K562 (cell line): Measurements from ENCODE around the gene TBC1D1. TPM values are rescaled to one million over a fixed set of nuclear protein-coding genes. Genes with fewer than 3 reads are reported as not detected.

Source experiments
- ATAC-seq: fragments of 200-7000 bp; cut with Tn5 transposase; 3 replicates; pipeline ENCODE4 v1.9.1; 2020; ENCODE audit warnings: moderate library complexity
- BruUV-seq: library from RNA; stranded (reverse); fragments of 400-500 nt; replicated peaks from 2 replicates; lab custom pipeline; 2021; lab: Mats Ljungman, UMichigan
- CTCF ChIA-PET: fragments of 300-600 bp; formaldehyde crosslinking; extraction: SDS; loops from one replicate; lab custom pipeline; 2021; ENCODE audit warnings: low intra/inter-chr PET ratio; lab: Yijun Ruan, JAX
- POLR2A ChIA-PET: fragments of 300-600, 350-650 bp; sonication (Branson Sonifier 250); formaldehyde crosslinking; extraction: SDS; loops from one replicate; lab custom pipeline; 2021; ENCODE audit warnings: antibody characterized with exemption, inconsistent platforms; lab: Yijun Ruan, JAX
- DNase-seq, 4 experiments: peaks; one replicate each; pipeline versions ENCODE4 v3.0.0 to v3.0.0-alpha.2; 2011 to 2018; ENCODE audit warnings: low spot score in 3 of 4, mixed read lengths in 3 of 4; ENCODE audit errors: extremely low read depth in 1 of 4
- FAIRE-seq: peaks from 2 replicates; lab custom pipeline; 2011; peaks lifted over from hg19 to GRCh38; lab: Jason Lieb, UNC
- H2AFZ ChIP-seq: 2 replicates; pipeline ENCODE4 v1.6.0; 2011; ENCODE audit warnings: low read depth, low read length, control low read depth, inconsistent platforms
- H3K27ac ChIP-seq: fragments of 200-600 bp; 3 replicates; pipeline ENCODE4 v1.8.0; 2011; ENCODE audit warnings: low read depth, mild to moderate bottlenecking, control low read depth, inconsistent platforms, low read length, moderate library complexity, mixed read lengths; ENCODE audit errors: extremely low read depth
- H3K27me3 ChIP-seq, 2 experiments: fragments of 300-600 bp in 1 of 2; 2 replicates in 1 of 2; 3 replicates in 1 of 2; pipeline versions ENCODE4 v1.6.0 to v1.8.0; 2011; ENCODE audit warnings: inconsistent platforms in 2 of 2, low read length in 2 of 2, mild to moderate bottlenecking in 1 of 2, mixed read lengths in 1 of 2, moderate library complexity in 1 of 2; ENCODE audit not compliant: control insufficient read depth in 2 of 2, insufficient read depth in 2 of 2
- H3K36me3 ChIP-seq: fragments of 300-600 bp; 3 replicates; pipeline ENCODE4 v1.8.0; 2011; ENCODE audit warnings: mild to moderate bottlenecking, low read length, inconsistent platforms; ENCODE audit not compliant: control insufficient read depth, insufficient read depth
- H3K4me1 ChIP-seq, 2 experiments: fragments of 200-600 bp in 1 of 2; replicated peaks in 1 of 2; 2 replicates in 1 of 2; 3 replicates in 1 of 2; pipeline versions ENCODE4 v1.5.1 to v1.8.0; 2011; ENCODE audit warnings: inconsistent platforms in 2 of 2, low read length in 2 of 2, mild to moderate bottlenecking in 1 of 2, mixed read lengths in 1 of 2, moderate library complexity in 1 of 2; ENCODE audit not compliant: control insufficient read depth in 2 of 2, insufficient read depth in 2 of 2
- H3K4me2 ChIP-seq: 2 replicates; pipeline ENCODE4 v1.6.1; 2011; ENCODE audit warnings: low read length, control low read depth, inconsistent platforms, mixed read lengths; ENCODE audit not compliant: insufficient read depth
- H3K4me3 ChIP-seq: fragments of 200-600 bp; sonication (generic), shearing (Covaris generic); 2 replicates; pipeline ENCODE4 v1.5.1; 2016; ENCODE audit warnings: control low read depth, inconsistent platforms
- H3K79me2 ChIP-seq: fragments of 200-600 bp; 3 replicates; pipeline ENCODE4 v1.8.0; 2011; ENCODE audit warnings: low read length, inconsistent platforms; ENCODE audit not compliant: control insufficient read depth, insufficient read depth
- H3K9ac ChIP-seq, 2 experiments: 2 replicates each; pipeline versions ENCODE4 v1.6.0 to v1.6.1; 2011; ENCODE audit warnings: low read depth in 2 of 2, low read length in 2 of 2, control low read depth in 1 of 2, inconsistent platforms in 1 of 2, mild to moderate bottlenecking in 1 of 2, mixed read lengths in 1 of 2; ENCODE audit not compliant: insufficient read depth in 1 of 2
- H3K9me1 ChIP-seq: one replicate; pipeline ENCODE4 v1.6.0; 2011; ENCODE audit warnings: inconsistent platforms, mild to moderate bottlenecking, low read length, moderate library complexity; ENCODE audit not compliant: control insufficient read depth, insufficient read depth
- H3K9me3 ChIP-seq: replicated peaks from 2 replicates; pipeline ENCODE4 v1.5.1; 2011; ENCODE audit warnings: low read depth, low read length, inconsistent platforms; ENCODE audit not compliant: control insufficient read depth, insufficient read depth
- H4K20me1 ChIP-seq: replicated peaks from 2 replicates; pipeline ENCODE4 v1.6.1; 2011; ENCODE audit warnings: low read length, inconsistent platforms, mixed read lengths; ENCODE audit not compliant: control insufficient read depth, insufficient read depth
- CBFA2T2 ChIP-seq: fragments of 450-650 bp; conservative IDR thresholded peaks from 2 replicates; pipeline ENCODE4 v1.6.1; 2017; ENCODE audit warnings: mild to moderate bottlenecking
- CBFA2T3 ChIP-seq: fragments of 450-650 bp; IDR thresholded peaks from 2 replicates; pipeline ENCODE4 v1.6.1; 2017
- EP300 ChIP-seq: IDR thresholded peaks from 2 replicates; pipeline ENCODE4 v1.6.1; 2012; ENCODE audit warnings: low read length, improper control_type of control experiment
- FOXK2 ChIP-seq, 2 experiments: fragments of 450-650 bp; IDR thresholded peaks in 1 of 2; conservative IDR thresholded peaks in 1 of 2; 2 replicates each; pipeline ENCODE4 v1.6.1; 2016; ENCODE audit warnings: low read depth in 2 of 2, mild to moderate bottlenecking in 1 of 2
- GATA2 ChIP-seq: sonication (generic); formaldehyde crosslinking; IDR thresholded peaks from 2 replicates; pipeline ENCODE4 v1.4.0; 2020; ENCODE audit warnings: mild to moderate bottlenecking, missing genetic modification reagents
- JUNB ChIP-seq: fragments of 450-650 bp; formaldehyde crosslinking; conservative IDR thresholded peaks from 2 replicates; pipeline ENCODE4 v1.4.0; 2020; ENCODE audit warnings: mild to moderate bottlenecking
- MCM2 ChIP-seq: fragments of 450-650 bp; IDR thresholded peaks from 2 replicates; pipeline ENCODE4 v1.6.1; 2017; ENCODE audit warnings: low read depth, mild to moderate bottlenecking
- MTA1 ChIP-seq: fragments of 450-650 bp; IDR thresholded peaks from 2 replicates; pipeline ENCODE4 v1.6.1; 2017; ENCODE audit warnings: borderline replicate concordance
- NCOA6 ChIP-seq: fragments of 450-650 bp; IDR thresholded peaks from 2 replicates; pipeline ENCODE4 v1.6.1; 2017; ENCODE audit warnings: mild to moderate bottlenecking
- NCOR1 ChIP-seq: fragments of 450-650 bp; IDR thresholded peaks from 2 replicates; pipeline ENCODE4 v1.6.1; 2016; ENCODE audit warnings: mild to moderate bottlenecking, moderate library complexity
- OTX1 ChIP-seq: fragments of 450-650 bp; formaldehyde crosslinking; IDR thresholded peaks from 2 replicates; pipeline ENCODE4 v1.4.0; 2022; ENCODE audit warnings: mild to moderate bottlenecking
- PHB ChIP-seq: fragments of 250-450 bp; sonication (Bioruptor Pico); IDR thresholded peaks from 2 replicates; pipeline ENCODE4 v1.5.0; 2021
- POLR2G ChIP-seq: fragments of 200-400 bp; formaldehyde crosslinking; IDR thresholded peaks from 2 replicates; pipeline ENCODE4 v1.6.1; 2017; ENCODE audit warnings: low read depth, mild to moderate bottlenecking, antibody characterized with exemption, low read length, moderate library complexity
- PTRF ChIP-seq: fragments of 450-650 bp; IDR thresholded peaks from 2 replicates; pipeline ENCODE4 v1.6.1; 2016; ENCODE audit warnings: mild to moderate bottlenecking, missing genetic modification characterization, missing compliant biosample characterization
- RFX5 ChIP-seq: IDR thresholded peaks from 2 replicates; pipeline ENCODE4 v1.6.1; 2011; ENCODE audit warnings: low read depth, mild to moderate bottlenecking, improper control_type of control experiment, low read length
- ZNF239 ChIP-seq: fragments of 250-450 bp; sonication (Bioruptor Pico); IDR thresholded peaks from 2 replicates; pipeline ENCODE4 v1.4.0; 2020; ENCODE audit warnings: mild to moderate bottlenecking
- WGBS: fragments of 100-300 bp; shearing (Covaris generic); methylation state at CpG from one replicate; pipeline ENCODE4 v1.1.6; 2016; ENCODE audit warnings: low coverage, mixed read lengths; ENCODE audit not compliant: insufficient coverage; ENCODE audit errors: missing lambda C conversion rate; 5-methylcytosine and 5-hydroxymethylcytosine counted together
- in situ Hi-C: fragments of 300-500 bp; cut with MboI; formaldehyde crosslinking; loops from 4 replicates; pipeline ENCODE4 v1.15.0; 2018; ENCODE audit warnings: inconsistent platforms, mixed read lengths
- intact Hi-C: fragments of 100-400 bp; cut with micrococcal nuclease; formaldehyde crosslinking; loops from 2 replicates; pipeline ENCODE4 v1.14.2; 2022
- polyA plus RNA-seq, 8 experiments: library from polyadenylated mRNA; depleted of rRNA in 4 of 8; stranded (reverse) in 5 of 8; unstranded in 3 of 8; fragments of >200 nt; fragmentation: Nextera tagmentation in 2 of 8; fragmentation: Illumina TruSeq in 1 of 8; extraction: Ambion mirVana in 2 of 8; extraction: Trizol in 1 of 8; gene quantifications; 2 replicates each; pipeline versions ENCODE4 v1.2.1 to v1.2.3, GENCODE V29; 2011 to 2014; ENCODE audit warnings: inconsistent platforms in 1 of 8, missing spikeins in 1 of 8
- total RNA-seq, 7 experiments: library from RNA; depleted of rRNA in 6 of 7; stranded (reverse); fragments of >200 nt in 6 of 7; fragmentation: Illumina TruSeq in 2 of 7; extraction: Trizol in 2 of 7; gene quantifications; 2 replicates each; pipeline versions ENCODE4 v1.2.1 to v1.2.3, GENCODE V29; 2011 to 2021; ENCODE audit warnings: low replicate concordance in 1 of 7
- TF ChIP-seq, protein P1 (sequence below): fragments of 450-650 bp; formaldehyde crosslinking; IDR thresholded peaks from 2 replicates; pipeline ENCODE4 v1.4.0; 2022; ENCODE audit warnings: missing genetic modification characterization
- TF ChIP-seq, protein P2 (sequence below): fragments of 450-650 bp; formaldehyde crosslinking; IDR thresholded peaks from 2 replicates; pipeline ENCODE4 v1.4.0; 2020; ENCODE audit warnings: mild to moderate bottlenecking, moderate library complexity
- TF ChIP-seq, protein P3 (sequence below): fragments of 250-450 bp; sonication (Bioruptor Pico); IDR thresholded peaks from 2 replicates; pipeline ENCODE4 v1.8.0; 2022; ENCODE audit warnings: moderate library complexity, mild to moderate bottlenecking, inconsistent platforms
- TF ChIP-seq, protein P4 (sequence below), 2 experiments: IDR thresholded peaks; 2 replicates each; pipeline ENCODE4 v1.6.1; 2012; ENCODE audit warnings: improper control_type of control experiment in 2 of 2, low read depth in 2 of 2, low read length in 2 of 2, borderline replicate concordance in 1 of 2

TBC1D1 gene
- total and polyA plus RNA-seq, 9 of the 15 experiments (the other 6 are each of a cell fraction or from before 2014, with no cell fraction given), result 0.59 to 14.2 (median 8.8) TPM

DNA sequence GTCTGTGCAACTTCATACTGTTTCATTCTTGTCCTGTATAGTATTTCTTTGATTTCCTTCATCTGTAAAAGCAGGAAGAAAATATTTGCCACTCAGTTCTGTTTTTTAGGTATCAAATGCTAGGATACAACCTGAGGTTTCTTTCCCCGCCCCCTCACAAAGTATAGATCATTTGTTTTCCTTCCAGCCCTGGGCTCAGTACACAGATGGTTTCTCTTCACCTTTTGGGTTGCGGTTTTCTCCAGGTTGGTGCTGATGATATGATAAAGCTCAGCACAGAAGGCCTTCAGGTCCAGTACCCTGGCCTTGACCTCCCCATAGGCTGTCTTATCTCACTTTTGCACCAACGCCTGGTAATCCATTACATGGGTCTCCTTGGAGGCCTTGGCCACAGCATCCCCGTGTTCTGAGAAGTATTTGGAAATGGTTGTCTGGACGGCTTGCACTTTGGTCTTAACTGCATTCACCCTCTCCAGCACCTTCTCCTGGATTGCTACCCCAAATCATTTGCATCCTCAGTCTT is 104.5 kb downstream of the TBC1D1 start:
- peak in 2 of 4 experiments; percentile 41 to 66 for DNase-seq
- Histone ChIP-seq H3K9me1 (no peaks in the 10 kb centered on the region), H3K9me3 (no peaks in the 10 kb centered on the region), H3K27ac (no peak overlapping the region), H4K20me1 (peaks cover 6% of the 10 kb centered on the region; the same call in 1 of the 2 replicates), H3K4me1 (peaks cover 3 to 7% of the 10 kb centered on the region in 2 experiments; a peak in 3 of 5 replicates), H3K27me3 (peaks cover 12% of the 10 kb centered on the region in 2 experiments; a peak in 4 of 5 replicates), H3K9ac (no peak overlapping the region), H2AFZ (no peak overlapping the region), H3K4me3 (no peak overlapping the region), H3K4me2 (no peak overlapping the region; the same call in 1 of the 2 replicates), H3K79me2 (no peaks in the 10 kb centered on the region), H3K36me3 (no peaks in the 10 kb centered on the region)
- ChIA-PET POLR2A (no interaction called here), CTCF (no interaction called here)
- ATAC-seq, result peak; percentile 72
- WGBS, result 2% methylated on average over 5 of the region's 5 CpGs
- FAIRE-seq, result peak; percentile 71
- in situ Hi-C loops, result no loop called here
- no TSS peak for BruUV-seq
- intact Hi-C loops, result no loop called here
- no peak for TF ChIP-seq RFX5
- TF ChIP-seq, protein P1, sequence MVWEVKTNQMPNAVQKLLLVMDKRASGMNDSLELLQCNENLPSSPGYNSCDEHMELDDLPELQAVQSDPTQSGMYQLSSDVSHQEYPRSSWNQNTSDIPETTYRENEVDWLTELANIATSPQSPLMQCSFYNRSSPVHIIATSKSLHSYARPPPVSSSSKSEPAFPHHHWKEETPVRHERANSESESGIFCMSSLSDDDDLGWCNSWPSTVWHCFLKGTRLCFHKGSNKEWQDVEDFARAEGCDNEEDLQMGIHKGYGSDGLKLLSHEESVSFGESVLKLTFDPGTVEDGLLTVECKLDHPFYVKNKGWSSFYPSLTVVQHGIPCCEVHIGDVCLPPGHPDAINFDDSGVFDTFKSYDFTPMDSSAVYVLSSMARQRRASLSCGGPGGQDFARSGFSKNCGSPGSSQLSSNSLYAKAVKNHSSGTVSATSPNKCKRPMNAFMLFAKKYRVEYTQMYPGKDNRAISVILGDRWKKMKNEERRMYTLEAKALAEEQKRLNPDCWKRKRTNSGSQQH (CRISPR knock-in tag), result no peak
- TF ChIP-seq FOXK2 (conservative IDR thresholded peaks at IDR 0.05 in 1 of 2, IDR thresholded peaks at IDR 0.05 in 1 of 2; ENCODE audit: low read depth in 2 of 2), result no peak
- TF ChIP-seq CBFA2T2, result peak; percentile 65
- no peak for TF ChIP-seq PTRF (tag)
- 0 out of 2 replicates have a peak, but pooled peaks have one; percentile 36 for TF ChIP-seq NCOR1
- peak; percentile 78 for TF ChIP-seq CBFA2T3
- TF ChIP-seq ZNF239 (CRISPR knock-in tag), result no peak
- no peak for TF ChIP-seq NCOA6
- no peak for TF ChIP-seq MTA1
- TF ChIP-seq, protein P2, sequence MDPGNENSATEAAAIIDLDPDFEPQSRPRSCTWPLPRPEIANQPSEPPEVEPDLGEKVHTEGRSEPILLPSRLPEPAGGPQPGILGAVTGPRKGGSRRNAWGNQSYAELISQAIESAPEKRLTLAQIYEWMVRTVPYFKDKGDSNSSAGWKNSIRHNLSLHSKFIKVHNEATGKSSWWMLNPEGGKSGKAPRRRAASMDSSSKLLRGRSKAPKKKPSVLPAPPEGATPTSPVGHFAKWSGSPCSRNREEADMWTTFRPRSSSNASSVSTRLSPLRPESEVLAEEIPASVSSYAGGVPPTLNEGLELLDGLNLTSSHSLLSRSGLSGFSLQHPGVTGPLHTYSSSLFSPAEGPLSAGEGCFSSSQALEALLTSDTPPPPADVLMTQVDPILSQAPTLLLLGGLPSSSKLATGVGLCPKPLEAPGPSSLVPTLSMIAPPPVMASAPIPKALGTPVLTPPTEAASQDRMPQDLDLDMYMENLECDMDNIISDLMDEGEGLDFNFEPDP (CRISPR knock-in tag), result no peak
- TF ChIP-seq, protein P3, sequence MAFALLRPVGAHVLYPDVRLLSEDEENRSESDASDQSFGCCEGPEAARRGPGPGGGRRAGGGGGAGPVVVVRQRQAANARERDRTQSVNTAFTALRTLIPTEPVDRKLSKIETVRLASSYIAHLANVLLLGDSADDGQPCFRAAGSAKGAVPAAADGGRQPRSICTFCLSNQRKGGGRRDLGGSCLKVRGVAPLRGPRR (CRISPR knock-in tag), result no peak
- TF ChIP-seq, protein P4, sequence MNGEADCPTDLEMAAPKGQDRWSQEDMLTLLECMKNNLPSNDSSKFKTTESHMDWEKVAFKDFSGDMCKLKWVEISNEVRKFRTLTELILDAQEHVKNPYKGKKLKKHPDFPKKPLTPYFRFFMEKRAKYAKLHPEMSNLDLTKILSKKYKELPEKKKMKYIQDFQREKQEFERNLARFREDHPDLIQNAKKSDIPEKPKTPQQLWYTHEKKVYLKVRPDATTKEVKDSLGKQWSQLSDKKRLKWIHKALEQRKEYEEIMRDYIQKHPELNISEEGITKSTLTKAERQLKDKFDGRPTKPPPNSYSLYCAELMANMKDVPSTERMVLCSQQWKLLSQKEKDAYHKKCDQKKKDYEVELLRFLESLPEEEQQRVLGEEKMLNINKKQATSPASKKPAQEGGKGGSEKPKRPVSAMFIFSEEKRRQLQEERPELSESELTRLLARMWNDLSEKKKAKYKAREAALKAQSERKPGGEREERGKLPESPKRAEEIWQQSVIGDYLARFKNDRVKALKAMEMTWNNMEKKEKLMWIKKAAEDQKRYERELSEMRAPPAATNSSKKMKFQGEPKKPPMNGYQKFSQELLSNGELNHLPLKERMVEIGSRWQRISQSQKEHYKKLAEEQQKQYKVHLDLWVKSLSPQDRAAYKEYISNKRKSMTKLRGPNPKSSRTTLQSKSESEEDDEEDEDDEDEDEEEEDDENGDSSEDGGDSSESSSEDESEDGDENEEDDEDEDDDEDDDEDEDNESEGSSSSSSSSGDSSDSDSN (IDR thresholded peaks at IDR 0.05; ENCODE audit: borderline replicate concordance in 1 of 2, low read depth in 2 of 2, low read length in 2 of 2), result no peak
- TF ChIP-seq GATA2 (CRISPR knock-in tag), result no peak
- no peak for TF ChIP-seq EP300
- TF ChIP-seq JUNB (CRISPR knock-in tag), result no peak
- TF ChIP-seq MCM2, result no peak
- no peak for TF ChIP-seq POLR2G
- TF ChIP-seq PHB, result no peak
- TF ChIP-seq OTX1 (CRISPR knock-in tag), result no peak
